H9 (cell line): ENCODE measurements around the gene TCTA. TPM values are rescaled to one million over a fixed set of nuclear protein-coding genes. Genes with fewer than 3 reads are reported as not detected.

Experiments
- DNase-seq: peaks from one replicate; pipeline ENCODE4 v3.0.0-alpha.2; 2017
- H2AFZ ChIP-seq: one replicate; pipeline ENCODE4 v1.6.1; 2013; ENCODE audit warnings: mild to moderate bottlenecking, low read length, control low read depth, moderate library complexity
- H2AK5ac ChIP-seq: 2 replicates; pipeline ENCODE4 v1.6.1; 2013; ENCODE audit warnings: low read length, control low read depth, mixed read lengths; ENCODE audit not compliant: insufficient read length
- H2BK120ac ChIP-seq: one replicate; pipeline ENCODE4 v1.6.1; 2013; ENCODE audit warnings: low read depth, mild to moderate bottlenecking, low read length, control low read depth, inconsistent platforms; ENCODE audit not compliant: poor library complexity, severe bottlenecking
- H2BK12ac ChIP-seq: 2 replicates; pipeline ENCODE4 v1.6.1; 2013; ENCODE audit warnings: low read length, control low read depth, mixed read lengths, low read depth; ENCODE audit not compliant: insufficient read length
- H2BK15ac ChIP-seq: 2 replicates; pipeline ENCODE4 v1.6.1; 2013; ENCODE audit warnings: low read depth, low read length, control low read depth
- H2BK20ac ChIP-seq: one replicate; pipeline ENCODE4 v1.6.1; 2013; ENCODE audit warnings: low read depth, mild to moderate bottlenecking, low read length, control low read depth, inconsistent platforms; ENCODE audit not compliant: poor library complexity, severe bottlenecking
- H2BK5ac ChIP-seq: 2 replicates; pipeline ENCODE4 v1.6.1; 2013; ENCODE audit warnings: low read length, control low read depth, mixed read lengths; ENCODE audit not compliant: insufficient read length
- H3K14ac ChIP-seq: 2 replicates; pipeline ENCODE4 v1.6.1; 2013; ENCODE audit warnings: low read length, control low read depth; ENCODE audit not compliant: insufficient read depth
- H3K18ac ChIP-seq: 2 replicates; pipeline ENCODE4 v1.6.1; 2013; ENCODE audit warnings: low read depth, mild to moderate bottlenecking, mixed read lengths, low read length, control low read depth; ENCODE audit not compliant: insufficient read length
- H3K23ac ChIP-seq: 2 replicates; pipeline ENCODE4 v1.6.1; 2013; ENCODE audit warnings: low read length, control low read depth, mixed read lengths, low read depth; ENCODE audit not compliant: insufficient read length
- H3K23me2 ChIP-seq: 2 replicates; pipeline ENCODE4 v1.6.1; 2013; ENCODE audit warnings: low read depth, mild to moderate bottlenecking, mixed read lengths, low read length, control low read depth; ENCODE audit not compliant: insufficient read length, poor library complexity, severe bottlenecking
- H3K27ac ChIP-seq: 2 replicates; pipeline ENCODE4 v1.5.1; 2013; ENCODE audit warnings: low read length, control low read depth, mixed read lengths, low read depth; ENCODE audit not compliant: insufficient read length
- H3K27me3 ChIP-seq: 2 replicates; pipeline ENCODE4 v1.6.1; 2013; ENCODE audit warnings: low read length, control low read depth, inconsistent platforms; ENCODE audit not compliant: insufficient read depth
- H3K4ac ChIP-seq: 2 replicates; pipeline ENCODE4 v1.6.1; 2013; ENCODE audit warnings: low read depth, mild to moderate bottlenecking, control low read depth, inconsistent platforms, low read length, moderate library complexity
- H3K4me1 ChIP-seq: 2 replicates; pipeline ENCODE4 v1.6.1; 2013; ENCODE audit warnings: low read length, control low read depth, inconsistent platforms; ENCODE audit not compliant: insufficient read depth
- H3K4me2 ChIP-seq: 2 replicates; pipeline ENCODE4 v1.6.1; 2013; ENCODE audit warnings: low read length, control low read depth, mixed read lengths; ENCODE audit not compliant: insufficient read length, insufficient read depth
- H3K56ac ChIP-seq: 2 replicates; pipeline ENCODE4 v1.6.1; 2013; ENCODE audit warnings: low read depth, mild to moderate bottlenecking, mixed read lengths, low read length, control low read depth; ENCODE audit not compliant: insufficient read length
- H3K79me1 ChIP-seq: 2 replicates; pipeline ENCODE4 v1.6.1; 2013; ENCODE audit warnings: low read depth, mild to moderate bottlenecking, moderate library complexity, low read length, control low read depth, inconsistent platforms; ENCODE audit not compliant: insufficient read depth, poor library complexity, severe bottlenecking
- H3K79me2 ChIP-seq: 2 replicates; pipeline ENCODE4 v1.6.1; 2013; ENCODE audit warnings: low read length, control low read depth, inconsistent platforms; ENCODE audit not compliant: insufficient read depth
- H3K9ac ChIP-seq: 2 replicates; pipeline ENCODE4 v1.6.1; 2013; ENCODE audit warnings: low read length, control low read depth, mixed read lengths; ENCODE audit not compliant: insufficient read length; ENCODE audit errors: extremely low read depth
- H3K9me3 ChIP-seq: one replicate; pipeline ENCODE4 v1.6.1; 2013; ENCODE audit warnings: low read depth, low read length, inconsistent platforms; ENCODE audit not compliant: control insufficient read depth
- H3T11ph ChIP-seq: one replicate; pipeline ENCODE4 v1.6.1; 2013; ENCODE audit warnings: mild to moderate bottlenecking, low read length, control low read depth, inconsistent platforms
- H4K20me1 ChIP-seq: one replicate; pipeline ENCODE4 v1.6.1; 2013; ENCODE audit not compliant: control insufficient read depth, insufficient read length, insufficient read depth
- H4K5ac ChIP-seq: 2 replicates; pipeline ENCODE4 v1.6.1; 2013; ENCODE audit warnings: low read depth, mild to moderate bottlenecking, mixed read lengths, low read length, control low read depth; ENCODE audit not compliant: insufficient read length
- H4K8ac ChIP-seq: replicated peaks from 2 replicates; pipeline ENCODE4 v1.6.1; 2013; ENCODE audit warnings: low read length, control low read depth, mixed read lengths, low read depth; ENCODE audit not compliant: insufficient read length
- H4K91ac ChIP-seq: 2 replicates; pipeline ENCODE4 v1.6.1; 2013; ENCODE audit warnings: low read depth, mild to moderate bottlenecking, moderate library complexity, mixed read lengths, low read length, control low read depth; ENCODE audit not compliant: insufficient read length
- H3K27ac Mint-ChIP-seq, 3 experiments: 2 replicates in 2 of 3; 3 replicates in 1 of 3; pipeline ENCODE4 v1.8.0; 2020 to 2021; ENCODE audit warnings: mixed read lengths in 3 of 3, mild to moderate bottlenecking in 1 of 3, moderate library complexity in 1 of 3
- H3K27me3 Mint-ChIP-seq: 2 replicates; pipeline ENCODE4 v1.8.0; 2021; ENCODE audit warnings: low read depth, mild to moderate bottlenecking, moderate library complexity, mixed read lengths
- H3K36me3 Mint-ChIP-seq, 3 experiments: 2 replicates in 2 of 3; 3 replicates in 1 of 3; pipeline ENCODE4 v1.8.0; 2020 to 2021; ENCODE audit warnings: low read depth in 3 of 3, mixed read lengths in 3 of 3; ENCODE audit not compliant: insufficient read depth in 1 of 3
- H3K4me1 Mint-ChIP-seq, 2 experiments: 2 replicates each; pipeline ENCODE4 v1.8.0; 2020; ENCODE audit warnings: mixed read lengths in 2 of 2
- H3K4me3 Mint-ChIP-seq, 2 experiments: 2 replicates in 1 of 2; 3 replicates in 1 of 2; pipeline ENCODE4 v1.8.0; 2020 to 2021; ENCODE audit warnings: mild to moderate bottlenecking in 2 of 2, mixed read lengths in 2 of 2, moderate library complexity in 1 of 2
- H3K9me3 Mint-ChIP-seq, 2 experiments: 2 replicates in 1 of 2; 3 replicates in 1 of 2; pipeline ENCODE4 v1.8.0; 2020; ENCODE audit warnings: mild to moderate bottlenecking in 2 of 2, mixed read lengths in 2 of 2, moderate library complexity in 1 of 2
- CTCF ChIP-seq: fragments of 200-600 bp; sonication (generic); conservative IDR thresholded peaks from 3 replicates; pipeline ENCODE4 v1.8.0; 2021; ENCODE audit warnings: antibody characterized with exemption, mild to moderate bottlenecking
- WGBS: extraction: QIAGEN DNeasy Blood & Tissue Kit; methylation state at CpG from one replicate; pipeline ENCODE4 v1.1.7; 2013; ENCODE audit warnings: missing lambda C conversion rate, low lambda C conversion rate, mixed read lengths; ENCODE audit not compliant: insufficient read length; ENCODE audit errors: extremely low coverage; 5-methylcytosine and 5-hydroxymethylcytosine counted together
- total RNA-seq: library from RNA; stranded (reverse); gene quantifications from 2 replicates; pipeline ENCODE4 v1.2.1, GENCODE V29; 2021

Gene TCTA
- total RNA-seq, 1 experiment from 2014 or later, result 11.2 TPM

GRCh38 chr3:49377483-49377882, 34.7 kb upstream of the TCTA start:
- peaks cover 25% of the 10 kb centered on the region for H3K79me1 ChIP-seq
- H2BK12ac ChIP-seq, result no peak overlapping the region
- H3K23ac ChIP-seq, result no peak overlapping the region
- no peak overlapping the region for H4K5ac ChIP-seq
- H2BK120ac ChIP-seq, result no peak overlapping the region
- no peak overlapping the region for H2BK5ac ChIP-seq
- no peak overlapping the region for H3T11ph ChIP-seq
- H2BK20ac ChIP-seq, result no peak overlapping the region
- Mint-ChIP-seq H3K9me3 (no peaks in the 10 kb centered on the region), H3K4me1 (peaks cover 8 to 9% of the 10 kb centered on the region in 2 experiments; a peak in 3 of 4 replicates), H3K27me3 (no peaks in the 10 kb centered on the region), H3K36me3 (peaks cover 23 to 33% (median 30%) of the 10 kb centered on the region in 3 experiments), H3K4me3 (no peak overlapping the region), H3K27ac (peak overlapping the region; percentile 78 to 90 (median 83); a peak in 4 of 7 replicates)
- no peak overlapping the region for H3K14ac ChIP-seq
- H4K20me1 ChIP-seq, result no peaks in the 10 kb centered on the region
- no peak overlapping the region for H2BK15ac ChIP-seq
- no peak for TF ChIP-seq CTCF
- no peak overlapping the region for H3K9ac ChIP-seq
- H3K27ac ChIP-seq, result no peak overlapping the region
- no peak overlapping the region for H4K8ac ChIP-seq
- no peaks in the 10 kb centered on the region for H3K4me1 ChIP-seq
- no peak overlapping the region for H3K18ac ChIP-seq
- no peak overlapping the region for H2AFZ ChIP-seq
- WGBS, result no CpG with 5 or more reads among the region's 1 CpG
- H4K91ac ChIP-seq, result no peak overlapping the region
- no peak overlapping the region for H3K56ac ChIP-seq
- peaks cover 23% of the 10 kb centered on the region; the same call in 1 of the 2 replicates for H3K79me2 ChIP-seq
- H3K4me2 ChIP-seq, result no peak overlapping the region
- no peaks in the 10 kb centered on the region for H3K23me2 ChIP-seq
- H3K9me3 ChIP-seq, result no peaks in the 10 kb centered on the region
- no peaks in the 10 kb centered on the region; the same call in 1 of the 2 replicates for H3K27me3 ChIP-seq
- DNase-seq, result no peak
- no peak overlapping the region for H3K4ac ChIP-seq
- H2AK5ac ChIP-seq, result no peak overlapping the region
